Measurements from ENCODE around the gene SPATA22. TPM values are rescaled to one million over a fixed set of nuclear protein-coding genes. Genes with fewer than 3 reads are reported as not detected.

Gene SPATA22
- total RNA-seq, 1 donor from 2014 or later = not detected

Other genes starting within 250 kb of the SPATA22 start
- not detected in 2 replicates for gene OR3A1, start 173.5 kb downstream of the SPATA22 start, total RNA-seq
- gene OR3A2, start 85.5 kb downstream of the SPATA22 start, total RNA-seq = 0.24 and 0.47 TPM in 2 replicates
- gene OR1E1, start 73.4 kb downstream of the SPATA22 start, total RNA-seq = not detected in 2 replicates
- not detected in 2 replicates for gene OR3A3, start 60.4 kb downstream of the SPATA22 start, total RNA-seq
- gene OR1E2, start 38.0 kb downstream of the SPATA22 start, total RNA-seq = not detected in 2 replicates
- gene ASPA, start 4.2 kb upstream of the SPATA22 start, total RNA-seq = not detected in 2 replicates
- 0.26 and 0.51 TPM in 2 replicates for gene TRPV3, start 86.0 kb upstream of the SPATA22 start, total RNA-seq
- 7.5 and 8.3 TPM in 2 replicates for gene TRPV1, start 137.6 kb upstream of the SPATA22 start, total RNA-seq
- gene SHPK, start 164.4 kb upstream of the SPATA22 start, total RNA-seq = 20.0 and 21.5 TPM in 2 replicates
- 47.5 and 55.3 TPM in 2 replicates for gene CTNS, start 164.9 kb upstream of the SPATA22 start, total RNA-seq
- gene TAX1BP3, start 196.8 kb upstream of the SPATA22 start, total RNA-seq = 29.3 and 30.1 TPM in 2 replicates
- gene EMC6, start 197.0 kb upstream of the SPATA22 start, total RNA-seq = 63.6 and 73.3 TPM in 2 replicates
- gene P2RX5, start 224.3 kb upstream of the SPATA22 start, total RNA-seq = 133 and 143 TPM in 2 replicates